ENCODE results near the gene MGAT2. TPM values are rescaled to one million over a fixed set of nuclear protein-coding genes. Genes with fewer than 3 reads are reported as not detected.
"Not testable (repeated sequence)": the region's sequence is repeated elsewhere in the genome, so short reads cannot be mapped to it uniquely, and the experiment has no call there.

The MGAT2 gene
- total RNA-seq, 1 donor from 2014 or later: 54.3 TPM

GRCh38 chr14:49654511-49654910 is 33.9 kb downstream of the MGAT2 start:
- no peak for DNase-seq (ENCODE audit: low read depth)

- not testable (repeated sequence) for DNase-seq (ENCODE audit: low read depth)
Measured at GRCh38 chr14:49657500-49657899, 36.9 kb downstream of the MGAT2 start.

DNA sequence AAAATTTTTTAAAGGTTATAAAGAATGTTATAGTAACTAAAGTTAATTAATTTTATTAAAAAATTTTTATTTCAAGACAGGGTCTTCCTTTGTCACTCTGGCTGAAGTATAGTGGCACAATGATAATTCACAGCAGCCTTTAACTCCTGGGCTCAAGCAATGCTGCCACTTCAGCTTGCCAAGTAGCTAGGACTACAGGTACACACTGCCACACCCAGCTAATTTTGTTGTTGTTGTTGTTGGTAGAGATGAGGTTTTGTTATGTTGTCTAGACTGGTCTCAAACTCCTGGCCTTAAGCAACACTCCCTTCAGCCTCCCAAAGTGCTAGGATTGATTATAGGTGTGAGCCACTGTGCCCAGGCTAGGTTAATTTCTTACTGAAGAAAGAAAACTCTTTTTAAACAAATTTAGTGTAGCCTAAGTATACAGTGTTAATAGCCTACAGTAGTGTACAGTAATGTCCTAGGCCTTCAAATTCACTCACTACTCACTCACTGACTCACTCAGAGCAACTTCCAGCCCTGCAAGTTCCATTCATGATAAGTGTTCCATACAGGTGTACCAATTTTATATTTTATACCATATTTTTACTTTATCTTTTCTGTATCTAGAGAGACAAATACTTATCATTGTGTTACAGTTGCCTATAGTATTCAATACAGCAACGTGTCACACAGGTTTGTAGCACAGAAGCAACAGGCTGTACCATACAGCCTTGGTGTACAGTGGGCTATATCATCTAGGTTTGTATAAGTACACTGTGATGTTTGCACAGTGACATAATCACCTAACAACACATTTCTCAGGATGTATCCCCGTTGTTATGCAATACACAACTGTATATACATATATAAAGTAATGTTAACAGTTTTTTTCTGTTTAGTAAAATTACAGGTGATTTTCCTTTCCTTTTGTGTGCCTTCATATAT is 39.2 kb downstream of the MGAT2 start:
- no peak for DNase-seq (ENCODE audit: low read depth)

GRCh38 chr14:49670475-49670874 is 49.9 kb downstream of the MGAT2 start:
- no peak for DNase-seq (ENCODE audit: low read depth)

Other genes starting within 250 kb of the MGAT2 start
- 336 and 4,414 TPM in 2 replicates for gene RPS29, start 34.4 kb upstream of the MGAT2 start, total RNA-seq
- 7.4 and 21.2 TPM in 2 replicates for gene LRR1, start 21.9 kb upstream of the MGAT2 start, total RNA-seq
- gene RPL36AL, start 173 bp upstream of the MGAT2 start, total RNA-seq: 238 and 277 TPM in 2 replicates
- 17.4 and 19.8 TPM in 2 replicates for gene DNAAF2, start 14.4 kb downstream of the MGAT2 start, total RNA-seq
- 1.9 and 11.6 TPM in 2 replicates for gene POLE2, start 67.4 kb downstream of the MGAT2 start, total RNA-seq
- 0.52 and 4.3 TPM in 2 replicates for gene KLHDC1, start 72.3 kb downstream of the MGAT2 start, total RNA-seq
- 45.5 and 78.1 TPM in 2 replicates for gene KLHDC2, start 147.4 kb downstream of the MGAT2 start, total RNA-seq
- gene NEMF, start 232.0 kb downstream of the MGAT2 start, total RNA-seq: 27.8 and 117 TPM in 2 replicates

Data from renal cortical epithelial cell (primary cell).